WTC11 (cell line): ENCODE measurements around the gene ZNF202.

Experiments
- ATF2 ChIP-seq: sonication (generic); formaldehyde crosslinking; IDR thresholded peaks from 2 replicates; pipeline ENCODE4 v1.8.1; 2022; ENCODE audit warnings: low read depth, missing genetic modification reagents, borderline replicate concordance
- TF ChIP-seq, protein P1 (sequence below): fragments of 200-600 bp; IDR thresholded peaks from 2 replicates; pipeline ENCODE4 v1.8.0; 2022; ENCODE audit warnings: antibody characterized with exemption
- TF ChIP-seq, protein P2 (sequence below): sonication (generic); formaldehyde crosslinking; IDR thresholded peaks from 2 replicates; pipeline ENCODE4 v1.8.0; 2022; ENCODE audit warnings: mild to moderate bottlenecking, missing genetic modification reagents

DNA sequence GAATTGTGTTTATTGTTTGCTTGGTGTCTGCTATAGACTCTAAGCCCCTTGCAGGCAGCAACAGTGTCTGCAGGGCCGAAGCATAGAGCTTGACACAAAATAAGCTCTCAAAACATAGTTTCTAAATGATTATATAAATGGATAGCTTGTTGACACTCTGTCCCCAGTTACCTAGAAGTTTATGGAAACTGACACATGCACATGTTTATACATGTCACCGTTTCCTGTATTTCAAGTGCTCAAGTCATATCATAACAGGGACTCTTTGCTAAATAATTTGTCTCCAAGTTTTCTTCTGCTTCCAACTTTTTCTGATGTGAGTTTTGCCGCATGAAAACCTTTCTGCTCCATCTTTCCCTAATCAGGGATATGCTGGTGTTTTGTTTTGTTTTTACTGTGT is 16.5 kb upstream of the ZNF202 start:
- TF ChIP-seq, protein P1, sequence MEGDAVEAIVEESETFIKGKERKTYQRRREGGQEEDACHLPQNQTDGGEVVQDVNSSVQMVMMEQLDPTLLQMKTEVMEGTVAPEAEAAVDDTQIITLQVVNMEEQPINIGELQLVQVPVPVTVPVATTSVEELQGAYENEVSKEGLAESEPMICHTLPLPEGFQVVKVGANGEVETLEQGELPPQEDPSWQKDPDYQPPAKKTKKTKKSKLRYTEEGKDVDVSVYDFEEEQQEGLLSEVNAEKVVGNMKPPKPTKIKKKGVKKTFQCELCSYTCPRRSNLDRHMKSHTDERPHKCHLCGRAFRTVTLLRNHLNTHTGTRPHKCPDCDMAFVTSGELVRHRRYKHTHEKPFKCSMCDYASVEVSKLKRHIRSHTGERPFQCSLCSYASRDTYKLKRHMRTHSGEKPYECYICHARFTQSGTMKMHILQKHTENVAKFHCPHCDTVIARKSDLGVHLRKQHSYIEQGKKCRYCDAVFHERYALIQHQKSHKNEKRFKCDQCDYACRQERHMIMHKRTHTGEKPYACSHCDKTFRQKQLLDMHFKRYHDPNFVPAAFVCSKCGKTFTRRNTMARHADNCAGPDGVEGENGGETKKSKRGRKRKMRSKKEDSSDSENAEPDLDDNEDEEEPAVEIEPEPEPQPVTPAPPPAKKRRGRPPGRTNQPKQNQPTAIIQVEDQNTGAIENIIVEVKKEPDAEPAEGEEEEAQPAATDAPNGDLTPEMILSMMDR = no peak
- TF ChIP-seq ATF2 (CRISPR knock-in tag) = no peak
- TF ChIP-seq, protein P2, sequence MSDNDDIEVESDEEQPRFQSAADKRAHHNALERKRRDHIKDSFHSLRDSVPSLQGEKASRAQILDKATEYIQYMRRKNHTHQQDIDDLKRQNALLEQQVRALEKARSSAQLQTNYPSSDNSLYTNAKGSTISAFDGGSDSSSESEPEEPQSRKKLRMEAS (CRISPR knock-in tag) = no peak
